A549 (cell line): Measurements from ENCODE around the gene PPP2R3C. TPM values are rescaled to one million over a fixed set of nuclear protein-coding genes. Genes with fewer than 3 reads are reported as not detected.
"Not testable (repeated sequence)": the region's sequence is repeated elsewhere in the genome, so short reads cannot be mapped to it uniquely, and the experiment has no call there.

ENCODE experiments used
- ATAC-seq, 2 experiments: fragments of 200-7000 bp in 1 of 2; fragments of >200 bp in 1 of 2; cut with Nextera tagmentation in 1 of 2; cut with Tn5 transposase in 1 of 2; 3 replicates each; pipeline versions ENCODE4 v1.8.0 to v1.9.1; 2018 to 2020; ENCODE audit warnings: mild to moderate bottlenecking in 1 of 2, moderate library complexity in 1 of 2
- CTCF ChIA-PET: fragments of 300-600 bp; sonication (Branson Sonifier 250); formaldehyde crosslinking; extraction: SDS; loops from one replicate; lab custom pipeline; 2021; ENCODE audit warnings: antibody characterized with exemption, inconsistent platforms; lab: Yijun Ruan, JAX
- POLR2A ChIA-PET: fragments of 350-600 bp; formaldehyde crosslinking; extraction: SDS; loops from one replicate; lab custom pipeline; 2021; ENCODE audit warnings: antibody characterized with exemption, inconsistent platforms; lab: Yijun Ruan, JAX
- DNase-seq, 2 experiments: peaks; one replicate each; pipeline versions ENCODE4 v3.0.0 to v3.0.0-alpha.2; 2011 to 2016; ENCODE audit warnings: low read depth in 1 of 2, low spot score in 1 of 2
- FAIRE-seq: peaks from 2 replicates; lab custom pipeline; 2011; peaks lifted over from hg19 to GRCh38; lab: Jason Lieb, UNC
- H3K27ac ChIP-seq, 2 experiments: fragments of >200 bp; sonication (Bioruptor Twin); formaldehyde crosslinking; 3 replicates each; pipeline ENCODE4 v1.5.1; 2016 to 2017
- H3K4me1 ChIP-seq: fragments of >200 bp; sonication (Bioruptor Twin); formaldehyde crosslinking; 3 replicates; pipeline ENCODE4 v1.6.1; 2016
- H3K4me2 ChIP-seq: fragments of >200 bp; sonication (Bioruptor Twin); formaldehyde crosslinking; 3 replicates; pipeline ENCODE4 v1.6.1; 2016
- H3K4me3 ChIP-seq: fragments of >200 bp; sonication (Bioruptor Twin); formaldehyde crosslinking; 3 replicates; pipeline ENCODE4 v1.5.1; 2016
- H3K9me3 ChIP-seq: fragments of >200 bp; sonication (Bioruptor Twin); formaldehyde crosslinking; 3 replicates; pipeline ENCODE4 v1.6.1; 2016
- ATOH8 ChIP-seq: fragments of 250-450 bp; sonication (Bioruptor Pico); IDR thresholded peaks from 2 replicates; pipeline ENCODE4 v1.5.0; 2020; ENCODE audit warnings: low read depth, mild to moderate bottlenecking, moderate library complexity
- CBX8 ChIP-seq: fragments of 200-600 bp; sonication (generic); IDR thresholded peaks from 2 replicates; pipeline ENCODE4 v1.6.1; 2016
- CEBPB ChIP-seq, 2 experiments: fragments of >200 bp in 1 of 2; sonication (Bioruptor Twin) in 1 of 2; formaldehyde crosslinking in 1 of 2; IDR thresholded peaks; 2 replicates each; pipeline ENCODE4 v1.6.1; 2012 to 2016
- E2F6 ChIP-seq: IDR thresholded peaks from 2 replicates; pipeline ENCODE4 v1.6.1; 2012; ENCODE audit warnings: low read depth, borderline replicate concordance
- EHF ChIP-seq: fragments of 250-450 bp; sonication (Bioruptor Pico); IDR thresholded peaks from 2 replicates; pipeline ENCODE4 v1.5.0; 2020; ENCODE audit warnings: mild to moderate bottlenecking
- ESRRA ChIP-seq: fragments of 150-350 bp; IDR thresholded peaks from 2 replicates; pipeline ENCODE4 v1.6.1; 2014; ENCODE audit warnings: mild to moderate bottlenecking, low read length, borderline replicate concordance
- GATA3 ChIP-seq: IDR thresholded peaks from 2 replicates; pipeline ENCODE4 v1.6.1; 2012; ENCODE audit warnings: borderline replicate concordance
- KDM5A ChIP-seq: fragments of 200-600 bp; sonication (generic); IDR thresholded peaks from 2 replicates; pipeline ENCODE4 v1.6.1; 2016; ENCODE audit warnings: antibody characterized with exemption, mild to moderate bottlenecking
- MAFK ChIP-seq: fragments of 450-650 bp; IDR thresholded peaks from 2 replicates; pipeline ENCODE4 v1.6.1; 2014; ENCODE audit not compliant: partially characterized antibody
- NFE2L2 ChIP-seq: fragments of 150-350 bp; conservative IDR thresholded peaks from 2 replicates; pipeline ENCODE4 v1.6.1; 2014; ENCODE audit warnings: low read length
- POLR2A ChIP-seq: IDR thresholded peaks from 2 replicates; pipeline ENCODE4 v1.6.1; 2012; ENCODE audit warnings: mild to moderate bottlenecking, low read length
- REST ChIP-seq: fragments of 200-600 bp; sonication (generic); IDR thresholded peaks from 2 replicates; pipeline ENCODE4 v1.6.1; 2016; ENCODE audit warnings: antibody characterized with exemption, mild to moderate bottlenecking, moderate library complexity
- WGBS: methylation state at CpG from one replicate; pipeline ENCODE4 v1.1.6; 2017; ENCODE audit errors: missing lambda C conversion rate; 5-methylcytosine and 5-hydroxymethylcytosine counted together
- polyA plus RNA-seq, 4 experiments: library from polyadenylated mRNA; depleted of rRNA in 3 of 4; stranded (reverse); fragments of >200 nt; fragmentation: RNase III in 1 of 4; extraction: RNeasy Plus Mini Kit Qiagen cat#74134 plus additional on column Dnase treatment in 1 of 4; gene quantifications; 2 replicates in 3 of 4; 3 replicates in 1 of 4; pipeline ENCODE4 v1.2.3, GENCODE V29; 2011 to 2017

Gene PPP2R3C
- polyA plus RNA-seq, 2 of the 4 experiments (the other 2 are of a cell fraction) = 19.2 to 32.1 TPM

GRCh38 chr14:35042632-35043031, 79.2 kb downstream of the PPP2R3C start:
- CTCF ChIA-PET = interaction anchor here (0.9 to 1.1 kb wide), 5 partner anchors 9 to 371 kb away, joined by 3 read pairs; no protein-coding TSS in a partner anchor

GRCh38 chr14:35038312-35038711, 83.5 kb downstream of the PPP2R3C start:
- ATAC-seq, H3K27ac ChIP-seq, FAIRE-seq, H3K4me2 ChIP-seq, H3K4me3 ChIP-seq, H3K4me1 ChIP-seq, DNase-seq, POLR2A ChIA-PET: not testable (repeated sequence)
- H3K9me3 ChIP-seq = peaks cover 15% of the 10 kb centered on the region
- CTCF ChIA-PET = interaction anchor here (0.7 to 1.7 kb wide), 2 partner anchors 8 to 9 kb away, joined by 3 read pairs; partner anchors contain the start of gene FAM177A1
- 65% methylated on average over 9 of the region's 17 CpGs for whole genome bisulfite sequencing

More at GRCh38 chr14:35042632-35043031, 79.2 kb downstream of the PPP2R3C start:
- peaks cover 6% of the 10 kb centered on the region; the same call in 2 of the 3 replicates for H3K4me1 ChIP-seq
- H3K4me3 ChIP-seq = no peak overlapping the region
- TF ChIP-seq KDM5A (no peak), CBX8 (no peak), REST (no peak), NFE2L2 (no peak), EHF (CRISPR knock-in tag) (no peak), POLR2A (no peak), GATA3 (no peak), ESRRA (no peak), ATOH8 (CRISPR knock-in tag) (no peak), CEBPB (IDR thresholded peaks at IDR 0.05) (no peak), E2F6 (no peak), MAFK (no peak)
- DNase-seq = no peak
- POLR2A ChIA-PET = interaction anchor here (0.7 kb wide), 1 partner anchor 33 kb away, joined by 5 read pairs; no protein-coding TSS in a partner anchor
- no peak for FAIRE-seq
- ATAC-seq = no peak
- no peaks in the 10 kb centered on the region for H3K9me3 ChIP-seq
- 83% methylated on average over 3 of the region's 3 CpGs for WGBS
- H3K27ac ChIP-seq = no peak overlapping the region
- H3K4me2 ChIP-seq = no peak overlapping the region

Other genes starting within 250 kb of the PPP2R3C start
- 35.0 and 38.2 TPM in 2 replicates for gene BAZ1A, start 246.6 kb downstream of the PPP2R3C start, polyA plus RNA-seq (2011; rRNA removed)
- 32.4 to 33.7 TPM (median 32.9 TPM) in 3 replicates for gene BAZ1A, start 246.6 kb downstream of the PPP2R3C start, polyA plus RNA-seq (2017; fragmentation: RNase III; extraction: RNeasy Plus Mini Kit Qiagen cat#74134 plus additional on column Dnase treatment)
- gene SRP54, start 139.0 kb downstream of the PPP2R3C start, polyA plus RNA-seq (2011; rRNA removed) = 62.5 and 103 TPM in 2 replicates
- gene SRP54, start 139.0 kb downstream of the PPP2R3C start, polyA plus RNA-seq (2017; fragmentation: RNase III; extraction: RNeasy Plus Mini Kit Qiagen cat#74134 plus additional on column Dnase treatment) = 70.2 to 73.8 TPM (median 70.8 TPM) in 3 replicates
- 79.8 and 102 TPM in 2 replicates for gene FAM177A1, start 75.7 kb downstream of the PPP2R3C start, polyA plus RNA-seq (2011; rRNA removed)
- 73.9 to 85.4 TPM (median 76.9 TPM) in 3 replicates for gene FAM177A1, start 75.7 kb downstream of the PPP2R3C start, polyA plus RNA-seq (2017; fragmentation: RNase III; extraction: RNeasy Plus Mini Kit Qiagen cat#74134 plus additional on column Dnase treatment)
- 38.8 and 40.0 TPM in 2 replicates for gene PRORP, start 562 bp upstream of the PPP2R3C start, polyA plus RNA-seq (2011; rRNA removed)
- 28.9 to 29.3 TPM (median 29.2 TPM) in 3 replicates for gene PRORP, start 562 bp upstream of the PPP2R3C start, polyA plus RNA-seq (2017; fragmentation: RNase III; extraction: RNeasy Plus Mini Kit Qiagen cat#74134 plus additional on column Dnase treatment)
- gene PSMA6, start 170.4 kb upstream of the PPP2R3C start, polyA plus RNA-seq (2011; rRNA removed) = 321 and 369 TPM in 2 replicates
- 395 to 409 TPM (median 406 TPM) in 3 replicates for gene PSMA6, start 170.4 kb upstream of the PPP2R3C start, polyA plus RNA-seq (2017; fragmentation: RNase III; extraction: RNeasy Plus Mini Kit Qiagen cat#74134 plus additional on column Dnase treatment)